ENCODE data around the gene PMS1.

PMS1 gene

GRCh38 chr2:189854187-189854586, 69.9 kb downstream of the PMS1 start:
- no peaks in the 10 kb centered on the region for H3K9me3 ChIP-seq (ENCODE audit: insufficient read depth, low read depth, low read length)

GRCh38 chr2:189854940-189855339, 70.7 kb downstream of the PMS1 start:
- no peaks in the 10 kb centered on the region for H3K9me2 ChIP-seq (replicated peaks; ENCODE audit: low read depth, low read length)
- TF ChIP-seq CTCF (conservative IDR thresholded peaks at IDR 0.05; ENCODE audit: low read length) (no peak), EZH2phosphoT487 (IDR thresholded peaks at IDR 0.05; ENCODE audit: borderline replicate concordance) (no peak)
- no peak overlapping the region for H3K4me2 ChIP-seq (ENCODE audit: low read depth, low read length, poor library complexity, severe bottlenecking)
- no peaks in the 10 kb centered on the region for H4K20me1 ChIP-seq (ENCODE audit: insufficient read depth, low read length, poor library complexity, severe bottlenecking)
- H3K4me1 ChIP-seq (ENCODE audit: insufficient read depth, low read length, poor library complexity, severe bottlenecking) = no peaks in the 10 kb centered on the region
- H3F3A ChIP-seq (ENCODE audit: low read depth) = no peaks in the 10 kb centered on the region
- H3K9me3 ChIP-seq (ENCODE audit: insufficient read depth, low read depth, low read length) = no peaks in the 10 kb centered on the region
- H3K4me3 ChIP-seq (ENCODE audit: low read length, poor library complexity, severe bottlenecking) = no peak overlapping the region
- no peaks in the 10 kb centered on the region for H3K27me3 ChIP-seq (ENCODE audit: insufficient read depth, low read length, poor library complexity, severe bottlenecking)
- no peak overlapping the region for H3K9ac ChIP-seq (ENCODE audit: low read depth, low read length, poor library complexity, severe bottlenecking)
- H3K36me3 ChIP-seq (ENCODE audit: insufficient read depth, low read length) = peaks cover 30% of the 10 kb centered on the region
- H2AFZ ChIP-seq (ENCODE audit: low read length) = no peak overlapping the region
- H3K79me2 ChIP-seq (ENCODE audit: insufficient read depth, low read length) = no peaks in the 10 kb centered on the region

More at GRCh38 chr2:189854187-189854586, 69.9 kb downstream of the PMS1 start:
- Histone ChIP-seq H3K27me3 (ENCODE audit: insufficient read depth, low read length, poor library complexity, severe bottlenecking) (no peaks in the 10 kb centered on the region), H3K9ac (ENCODE audit: low read depth, low read length, poor library complexity, severe bottlenecking) (no peak overlapping the region), H3K4me2 (ENCODE audit: low read depth, low read length, poor library complexity, severe bottlenecking) (no peak overlapping the region), H3K79me2 (ENCODE audit: insufficient read depth, low read length) (no peaks in the 10 kb centered on the region), H3K4me1 (ENCODE audit: insufficient read depth, low read length, poor library complexity, severe bottlenecking) (no peaks in the 10 kb centered on the region), H4K20me1 (ENCODE audit: insufficient read depth, low read length, poor library complexity, severe bottlenecking) (no peaks in the 10 kb centered on the region), H3F3A (ENCODE audit: low read depth) (no peaks in the 10 kb centered on the region), H2AFZ (ENCODE audit: low read length) (no peak overlapping the region), H3K36me3 (ENCODE audit: insufficient read depth, low read length) (peaks cover 33% of the 10 kb centered on the region), H3K4me3 (ENCODE audit: low read length, poor library complexity, severe bottlenecking) (no peak overlapping the region), H3K9me2 (replicated peaks; ENCODE audit: low read depth, low read length) (no peaks in the 10 kb centered on the region)
- TF ChIP-seq CTCF (conservative IDR thresholded peaks at IDR 0.05; ENCODE audit: low read length) (no peak), EZH2phosphoT487 (IDR thresholded peaks at IDR 0.05; ENCODE audit: borderline replicate concordance) (no peak)

GRCh38 chr2:189858291-189858690, 74.0 kb downstream of the PMS1 start:
- no peaks in the 10 kb centered on the region for H4K20me1 ChIP-seq (ENCODE audit: insufficient read depth, low read length, poor library complexity, severe bottlenecking)
- H3K27me3 ChIP-seq (ENCODE audit: insufficient read depth, low read length, poor library complexity, severe bottlenecking) = no peaks in the 10 kb centered on the region
- no peak for TF ChIP-seq EZH2phosphoT487 (IDR thresholded peaks at IDR 0.05; ENCODE audit: borderline replicate concordance)
- H3K4me2 ChIP-seq (ENCODE audit: low read depth, low read length, poor library complexity, severe bottlenecking) = no peak overlapping the region
- H3K4me1 ChIP-seq (ENCODE audit: insufficient read depth, low read length, poor library complexity, severe bottlenecking) = no peaks in the 10 kb centered on the region
- H3K79me2 ChIP-seq (ENCODE audit: insufficient read depth, low read length) = no peaks in the 10 kb centered on the region
- peaks cover 22% of the 10 kb centered on the region for H3K36me3 ChIP-seq (ENCODE audit: insufficient read depth, low read length)
- no peak overlapping the region for H3K9ac ChIP-seq (ENCODE audit: low read depth, low read length, poor library complexity, severe bottlenecking)
- H2AFZ ChIP-seq (ENCODE audit: low read length) = no peak overlapping the region
- H3K4me3 ChIP-seq (ENCODE audit: low read length, poor library complexity, severe bottlenecking) = no peak overlapping the region
- no peaks in the 10 kb centered on the region for H3K9me2 ChIP-seq (replicated peaks; ENCODE audit: low read depth, low read length)
- no peaks in the 10 kb centered on the region for H3F3A ChIP-seq (ENCODE audit: low read depth)
- H3K9me3 ChIP-seq (ENCODE audit: insufficient read depth, low read depth, low read length) = peaks cover 3% of the 10 kb centered on the region; the same call in 1 of the 2 replicates

GRCh38 chr2:189860161-189860560, 75.9 kb downstream of the PMS1 start:
- Histone ChIP-seq H3F3A (ENCODE audit: low read depth) (no peaks in the 10 kb centered on the region), H3K9me3 (ENCODE audit: insufficient read depth, low read depth, low read length) (peaks cover 3% of the 10 kb centered on the region; the same call in 1 of the 2 replicates), H2AFZ (ENCODE audit: low read length) (no peak overlapping the region), H3K9me2 (replicated peaks; ENCODE audit: low read depth, low read length) (no peaks in the 10 kb centered on the region), H3K4me2 (ENCODE audit: low read depth, low read length, poor library complexity, severe bottlenecking) (no peak overlapping the region), H3K27me3 (ENCODE audit: insufficient read depth, low read length, poor library complexity, severe bottlenecking) (no peaks in the 10 kb centered on the region), H3K9ac (ENCODE audit: low read depth, low read length, poor library complexity, severe bottlenecking) (no peak overlapping the region), H3K79me2 (ENCODE audit: insufficient read depth, low read length) (no peaks in the 10 kb centered on the region), H3K4me1 (ENCODE audit: insufficient read depth, low read length, poor library complexity, severe bottlenecking) (peaks cover 1% of the 10 kb centered on the region), H3K36me3 (ENCODE audit: insufficient read depth, low read length) (peaks cover 18% of the 10 kb centered on the region), H4K20me1 (ENCODE audit: insufficient read depth, low read length, poor library complexity, severe bottlenecking) (no peaks in the 10 kb centered on the region), H3K4me3 (ENCODE audit: low read length, poor library complexity, severe bottlenecking) (no peak overlapping the region)
- no peak for TF ChIP-seq CTCF (conservative IDR thresholded peaks at IDR 0.05; ENCODE audit: low read length)
- no peak for TF ChIP-seq EZH2phosphoT487 (IDR thresholded peaks at IDR 0.05; ENCODE audit: borderline replicate concordance)
